HL-60 (cell line): ENCODE results near the gene PKD2.
A peak's percentile ranks its signal among the peaks of the same experiment; 100 is the strongest.

Source experiments
- DNase-seq, 2 experiments: peaks; one replicate each; pipeline ENCODE4 v3.0.0-alpha.2; 2010 to 2020; ENCODE audit warnings: low read depth in 1 of 2, low spot score in 1 of 2
- H3K27ac ChIP-seq: fragments of 250-450 bp; sonication (Bioruptor Pico); replicated peaks from 2 replicates; pipeline ENCODE4 v1.5.1; 2020; ENCODE audit warnings: mild to moderate bottlenecking, moderate library complexity
- H3K27me3 ChIP-seq: fragments of 250-450 bp; sonication (Bioruptor Pico); 2 replicates; pipeline ENCODE4 v1.5.1; 2021; ENCODE audit warnings: mild to moderate bottlenecking, moderate library complexity; ENCODE audit not compliant: insufficient read depth, poor library complexity, severe bottlenecking
- H3K4me3 ChIP-seq: replicated peaks from 2 replicates; pipeline ENCODE4 v1.5.1; 2011; ENCODE audit warnings: mild to moderate bottlenecking, control low read depth, low read length; ENCODE audit not compliant: insufficient read depth
- GABPA ChIP-seq: IDR thresholded peaks from 2 replicates; pipeline ENCODE4 v1.6.1; 2012; ENCODE audit warnings: low read depth
- POLR2AphosphoS5 ChIP-seq: IDR thresholded peaks from 2 replicates; pipeline ENCODE4 v1.6.1; 2012; ENCODE audit warnings: low read depth
- SPI1 ChIP-seq: IDR thresholded peaks from 2 replicates; pipeline ENCODE4 v1.6.1; 2012; ENCODE audit warnings: low read depth, mild to moderate bottlenecking, borderline replicate concordance
- TF ChIP-seq, protein P1 (sequence below): IDR thresholded peaks from one replicate; pipeline ENCODE4 v1.5.1; 2011; ENCODE audit warnings: low read length, control low read depth, inconsistent platforms; ENCODE audit not compliant: insufficient read depth
- TF ChIP-seq, protein P2 (sequence below): IDR thresholded peaks from 2 replicates; pipeline ENCODE4 v1.6.1; 2012; ENCODE audit warnings: low read depth; ENCODE audit not compliant: insufficient replicate concordance

Gene PKD2

DNA sequence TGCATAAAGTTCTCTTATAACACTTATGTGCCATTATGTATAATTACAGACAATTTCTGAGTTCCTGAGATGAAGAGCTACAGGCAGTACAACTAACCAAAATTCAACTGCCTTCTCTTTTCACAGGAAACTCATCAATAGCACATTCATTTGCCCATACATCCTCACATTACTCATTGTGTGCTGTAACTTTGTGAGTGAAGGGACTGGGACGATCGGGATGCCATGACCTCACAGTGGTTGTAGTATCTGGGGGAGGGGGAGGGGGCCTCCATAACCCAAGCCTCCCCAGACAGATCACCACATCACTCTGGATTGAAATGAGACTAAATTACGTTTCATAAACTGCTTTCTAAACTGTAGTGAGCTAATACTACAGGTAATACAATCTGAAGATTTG is 90.3 kb downstream of the PKD2 start:
- Histone ChIP-seq H3K27me3 (peaks cover 2% of the 10 kb centered on the region), H3K4me3 (no peak overlapping the region), H3K27ac (no peak overlapping the region)
- no peak for TF ChIP-seq POLR2AphosphoS5
- DNase-seq = no peak

DNA sequence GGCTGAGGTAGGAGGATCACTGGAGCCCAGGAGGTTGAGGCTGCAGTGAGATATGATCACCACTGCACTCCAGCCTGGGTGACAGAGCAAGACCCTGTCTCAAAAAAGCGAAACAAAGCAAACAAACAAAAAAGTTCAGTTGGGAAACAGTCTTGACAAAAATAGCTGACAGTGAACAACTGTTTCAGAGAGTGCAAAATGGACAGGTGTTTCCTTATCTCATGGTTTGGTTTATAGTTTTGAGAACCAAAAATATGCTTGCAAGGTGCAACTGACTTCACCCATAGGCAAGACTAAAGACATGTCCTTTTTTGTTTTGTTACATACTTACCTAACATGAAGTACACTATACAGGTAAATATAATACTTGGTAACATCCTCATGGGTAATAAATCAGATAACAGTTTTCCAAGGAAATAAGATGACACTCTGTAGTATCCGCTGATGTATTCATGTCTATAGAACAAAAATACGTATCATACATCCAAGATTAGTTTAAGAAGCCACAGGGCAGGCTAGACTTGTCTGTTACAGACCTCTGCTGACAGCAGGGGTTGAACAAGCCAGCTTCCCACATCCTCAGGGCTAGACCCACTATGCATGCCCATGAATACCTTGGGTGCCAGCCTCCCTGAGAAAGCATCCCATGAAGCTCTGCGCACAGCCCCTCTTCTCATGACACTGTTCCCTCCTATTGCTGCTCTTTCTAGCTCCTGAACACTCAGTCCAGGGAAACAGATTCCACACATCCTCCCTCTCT is 91.7 kb downstream of the PKD2 start:
- Histone ChIP-seq H3K27ac (no peak overlapping the region), H3K27me3 (peaks cover 5% of the 10 kb centered on the region), H3K4me3 (no peak overlapping the region)
- TF ChIP-seq, protein P1, sequence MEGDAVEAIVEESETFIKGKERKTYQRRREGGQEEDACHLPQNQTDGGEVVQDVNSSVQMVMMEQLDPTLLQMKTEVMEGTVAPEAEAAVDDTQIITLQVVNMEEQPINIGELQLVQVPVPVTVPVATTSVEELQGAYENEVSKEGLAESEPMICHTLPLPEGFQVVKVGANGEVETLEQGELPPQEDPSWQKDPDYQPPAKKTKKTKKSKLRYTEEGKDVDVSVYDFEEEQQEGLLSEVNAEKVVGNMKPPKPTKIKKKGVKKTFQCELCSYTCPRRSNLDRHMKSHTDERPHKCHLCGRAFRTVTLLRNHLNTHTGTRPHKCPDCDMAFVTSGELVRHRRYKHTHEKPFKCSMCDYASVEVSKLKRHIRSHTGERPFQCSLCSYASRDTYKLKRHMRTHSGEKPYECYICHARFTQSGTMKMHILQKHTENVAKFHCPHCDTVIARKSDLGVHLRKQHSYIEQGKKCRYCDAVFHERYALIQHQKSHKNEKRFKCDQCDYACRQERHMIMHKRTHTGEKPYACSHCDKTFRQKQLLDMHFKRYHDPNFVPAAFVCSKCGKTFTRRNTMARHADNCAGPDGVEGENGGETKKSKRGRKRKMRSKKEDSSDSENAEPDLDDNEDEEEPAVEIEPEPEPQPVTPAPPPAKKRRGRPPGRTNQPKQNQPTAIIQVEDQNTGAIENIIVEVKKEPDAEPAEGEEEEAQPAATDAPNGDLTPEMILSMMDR = no peak
- TF ChIP-seq, protein P2, sequence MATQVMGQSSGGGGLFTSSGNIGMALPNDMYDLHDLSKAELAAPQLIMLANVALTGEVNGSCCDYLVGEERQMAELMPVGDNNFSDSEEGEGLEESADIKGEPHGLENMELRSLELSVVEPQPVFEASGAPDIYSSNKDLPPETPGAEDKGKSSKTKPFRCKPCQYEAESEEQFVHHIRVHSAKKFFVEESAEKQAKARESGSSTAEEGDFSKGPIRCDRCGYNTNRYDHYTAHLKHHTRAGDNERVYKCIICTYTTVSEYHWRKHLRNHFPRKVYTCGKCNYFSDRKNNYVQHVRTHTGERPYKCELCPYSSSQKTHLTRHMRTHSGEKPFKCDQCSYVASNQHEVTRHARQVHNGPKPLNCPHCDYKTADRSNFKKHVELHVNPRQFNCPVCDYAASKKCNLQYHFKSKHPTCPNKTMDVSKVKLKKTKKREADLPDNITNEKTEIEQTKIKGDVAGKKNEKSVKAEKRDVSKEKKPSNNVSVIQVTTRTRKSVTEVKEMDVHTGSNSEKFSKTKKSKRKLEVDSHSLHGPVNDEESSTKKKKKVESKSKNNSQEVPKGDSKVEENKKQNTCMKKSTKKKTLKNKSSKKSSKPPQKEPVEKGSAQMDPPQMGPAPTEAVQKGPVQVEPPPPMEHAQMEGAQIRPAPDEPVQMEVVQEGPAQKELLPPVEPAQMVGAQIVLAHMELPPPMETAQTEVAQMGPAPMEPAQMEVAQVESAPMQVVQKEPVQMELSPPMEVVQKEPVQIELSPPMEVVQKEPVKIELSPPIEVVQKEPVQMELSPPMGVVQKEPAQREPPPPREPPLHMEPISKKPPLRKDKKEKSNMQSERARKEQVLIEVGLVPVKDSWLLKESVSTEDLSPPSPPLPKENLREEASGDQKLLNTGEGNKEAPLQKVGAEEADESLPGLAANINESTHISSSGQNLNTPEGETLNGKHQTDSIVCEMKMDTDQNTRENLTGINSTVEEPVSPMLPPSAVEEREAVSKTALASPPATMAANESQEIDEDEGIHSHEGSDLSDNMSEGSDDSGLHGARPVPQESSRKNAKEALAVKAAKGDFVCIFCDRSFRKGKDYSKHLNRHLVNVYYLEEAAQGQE = no peak
- TF ChIP-seq POLR2AphosphoS5 (no peak), SPI1 (no peak), GABPA (no peak)
- DNase-seq = no peak

DNA sequence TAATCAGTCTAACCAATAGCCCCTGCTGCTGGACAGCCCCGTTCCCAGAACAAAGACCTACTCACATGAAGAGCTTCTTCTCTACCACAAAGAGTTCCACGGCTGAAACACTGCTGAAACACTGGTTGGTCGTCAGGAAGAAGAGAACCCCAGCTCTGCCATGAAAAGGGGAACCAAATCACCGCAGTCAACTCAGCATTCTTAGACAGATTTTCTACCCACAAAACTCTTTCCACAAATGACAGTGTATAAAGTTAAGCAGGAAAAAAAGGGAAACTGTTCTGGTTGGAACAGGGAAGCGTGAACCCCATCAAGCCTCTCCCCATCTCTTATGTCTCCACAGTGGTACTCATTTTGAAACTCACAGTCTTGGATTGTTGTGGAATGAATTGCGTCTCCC is 93.7 kb downstream of the PKD2 start:
- peak; percentile 42; the same call in 1 of the 2 replicates for TF ChIP-seq SPI1
- TF ChIP-seq, protein P1 = no peak
- Histone ChIP-seq H3K27ac (no peak overlapping the region), H3K27me3 (peaks cover 5% of the 10 kb centered on the region), H3K4me3 (no peak overlapping the region)
- DNase-seq = peak in 1 of 2 experiments; percentile 59

DNA sequence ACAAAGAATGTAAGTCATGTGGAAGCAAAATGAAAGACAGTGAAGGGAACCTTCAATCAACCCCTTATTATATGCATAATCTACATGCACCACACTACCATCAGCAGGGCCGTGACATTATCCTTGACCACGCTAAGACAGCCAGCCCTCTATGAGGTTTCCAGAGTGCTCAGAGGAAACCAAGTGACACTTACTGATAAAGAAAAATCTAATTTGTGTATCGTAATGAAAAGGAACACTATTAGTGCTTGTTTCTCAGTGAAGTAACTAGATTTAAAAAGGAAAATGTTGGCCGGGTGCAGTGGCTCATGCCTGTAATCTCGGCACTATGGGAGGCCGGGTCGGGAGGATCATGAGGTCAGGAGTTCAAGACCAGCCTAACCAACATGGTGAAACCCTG is 94.6 kb downstream of the PKD2 start:
- no peak overlapping the region for H3K27ac ChIP-seq
- H3K27me3 ChIP-seq = peaks cover 5% of the 10 kb centered on the region
- H3K4me3 ChIP-seq = no peak overlapping the region
- no peak for DNase-seq
- no peak for TF ChIP-seq SPI1
- no peak for TF ChIP-seq GABPA
- no peak for TF ChIP-seq POLR2AphosphoS5
- TF ChIP-seq, protein P2 = no peak
- TF ChIP-seq, protein P1 = no peak
